ENCODE data around the gene TMEM150A.

Gene TMEM150A

GRCh38 chr2:85648619-85649018 lies 46.1 kb upstream of the TMEM150A start:
- peak; percentile 73 for TF ChIP-seq CTCF (conservative IDR thresholded peaks at IDR 0.05; ENCODE audit: control insufficient read depth, insufficient read depth, low read depth, low read length)
- peak; percentile 74 for DNase-seq (ENCODE audit: low read depth)
- no peak overlapping the region for H3K4me3 ChIP-seq (ENCODE audit: control insufficient read depth, low read depth, low read length)

DNA sequence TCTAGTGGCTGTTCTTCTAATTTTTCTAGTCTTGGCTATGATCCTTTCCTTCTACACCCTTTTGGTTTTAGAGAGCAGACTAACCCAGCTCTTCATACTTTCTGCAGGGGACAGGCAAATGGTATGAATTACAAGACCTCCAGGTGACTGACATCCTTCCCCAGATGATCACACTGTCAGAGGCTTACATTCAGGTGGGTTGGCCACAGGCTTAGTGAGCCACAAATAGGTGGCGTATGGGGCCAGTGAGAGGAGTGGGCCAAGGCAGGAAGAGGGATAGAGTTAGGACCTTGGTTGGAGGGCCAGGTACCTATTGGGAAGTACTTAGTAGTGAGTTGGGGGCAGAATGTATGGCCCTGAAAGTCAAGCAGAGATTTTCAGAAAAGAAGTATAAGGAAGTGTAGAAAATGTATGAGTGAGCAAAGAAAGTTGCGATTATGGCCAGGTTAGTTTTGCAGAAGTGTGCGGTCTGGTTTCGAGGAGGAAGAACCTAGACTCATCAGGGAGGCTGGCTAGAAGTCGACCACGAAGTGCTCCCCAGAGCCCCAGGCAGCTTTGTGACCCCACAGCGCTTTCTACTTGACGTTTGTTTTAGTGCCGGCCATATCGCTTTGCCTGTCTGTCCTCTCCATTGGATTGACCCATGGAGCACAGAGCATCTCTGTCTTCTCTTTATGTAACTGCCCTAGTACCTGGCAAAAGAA lies 45.5 kb upstream of the TMEM150A start:
- no peak for TF ChIP-seq CTCF (conservative IDR thresholded peaks at IDR 0.05; ENCODE audit: control insufficient read depth, insufficient read depth, low read depth, low read length)
- DNase-seq (ENCODE audit: low read depth), result no peak

DNA sequence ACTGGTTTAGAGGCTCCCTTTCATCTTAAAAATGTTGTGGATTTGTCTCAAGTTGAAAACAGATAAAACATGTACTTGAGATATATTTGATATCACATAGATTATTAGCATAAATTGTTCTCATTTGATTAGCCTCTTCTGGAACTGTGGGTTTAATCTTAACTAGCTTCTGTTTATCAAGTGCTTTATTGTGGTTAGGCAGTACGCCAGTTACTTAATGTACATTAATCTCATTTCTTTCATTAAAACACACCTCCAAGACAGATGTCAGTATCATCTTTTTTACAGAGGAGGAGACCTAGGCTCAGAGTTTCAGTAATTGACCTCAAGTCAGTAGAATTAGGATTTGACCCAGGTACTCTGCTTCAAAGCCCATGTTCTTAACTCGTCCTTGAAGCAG lies 43.7 kb upstream of the TMEM150A start:
- H3K4me3 ChIP-seq (ENCODE audit: control insufficient read depth, low read depth, low read length), result no peak overlapping the region
- no peak for TF ChIP-seq CTCF (conservative IDR thresholded peaks at IDR 0.05; ENCODE audit: control insufficient read depth, insufficient read depth, low read depth, low read length)

More for the DNA sequence above, 45.5 kb upstream of the TMEM150A start:
- no peak overlapping the region for H3K4me3 ChIP-seq (ENCODE audit: control insufficient read depth, low read depth, low read length)

DNA sequence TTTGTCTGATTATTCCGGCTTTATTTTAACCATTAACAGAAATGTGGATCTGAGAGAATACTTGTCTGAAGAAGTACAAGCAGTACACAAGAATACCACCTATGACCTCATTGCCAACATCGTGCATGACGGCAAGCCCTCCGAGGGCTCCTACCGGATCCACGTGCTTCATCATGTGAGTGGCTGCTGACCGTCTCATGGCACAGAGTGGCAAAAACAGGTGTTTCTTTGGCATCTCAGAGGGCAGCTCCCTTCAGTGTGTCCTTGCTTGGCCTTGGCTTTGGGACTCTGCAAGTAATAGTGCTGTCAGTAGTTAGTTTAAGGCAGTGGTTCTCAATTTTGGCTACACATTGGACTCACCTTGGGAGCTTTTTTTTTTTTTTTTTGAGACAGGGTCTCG lies 42.4 kb upstream of the TMEM150A start:
- no peak for TF ChIP-seq CTCF (conservative IDR thresholded peaks at IDR 0.05; ENCODE audit: control insufficient read depth, insufficient read depth, low read depth, low read length)
- no peak overlapping the region for H3K4me3 ChIP-seq (ENCODE audit: control insufficient read depth, low read depth, low read length)
- DNase-seq (ENCODE audit: low read depth), result no peak

More for the DNA sequence above, 43.7 kb upstream of the TMEM150A start:
- DNase-seq (ENCODE audit: low read depth), result no peak

GRCh38 chr2:85642725-85643124 lies 40.2 kb upstream of the TMEM150A start:
- H3K4me3 ChIP-seq (ENCODE audit: control insufficient read depth, low read depth, low read length), result no peak overlapping the region
- no peak for DNase-seq (ENCODE audit: low read depth)
- TF ChIP-seq CTCF (conservative IDR thresholded peaks at IDR 0.05; ENCODE audit: control insufficient read depth, insufficient read depth, low read depth, low read length), result no peak

DNA sequence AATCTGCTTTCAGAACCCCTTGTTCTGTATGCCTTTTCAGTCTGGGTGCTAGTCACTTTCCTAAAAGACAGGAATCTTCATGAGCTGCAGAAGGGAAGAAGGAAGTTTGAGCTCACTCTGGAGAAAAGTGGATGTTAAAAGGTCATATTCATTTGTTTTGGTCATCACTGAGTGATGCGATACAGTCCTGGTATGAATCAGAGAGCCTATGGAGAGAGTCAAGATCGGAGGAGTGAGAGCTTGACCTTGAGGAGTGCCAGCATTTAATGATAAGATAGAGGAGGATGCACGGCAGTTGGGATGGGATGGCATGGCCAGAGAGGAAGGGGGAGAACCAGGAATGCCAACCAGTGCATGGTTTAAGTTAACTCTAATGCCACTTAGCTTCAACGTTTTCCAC lies 33.1 kb upstream of the TMEM150A start:
- DNase-seq (ENCODE audit: low read depth), result peak; percentile 33
- H3K4me3 ChIP-seq (ENCODE audit: control insufficient read depth, low read depth, low read length), result no peak overlapping the region
- TF ChIP-seq CTCF (conservative IDR thresholded peaks at IDR 0.05; ENCODE audit: control insufficient read depth, insufficient read depth, low read depth, low read length), result no peak
